ENCODE data around the gene COL15A1.

DNA sequence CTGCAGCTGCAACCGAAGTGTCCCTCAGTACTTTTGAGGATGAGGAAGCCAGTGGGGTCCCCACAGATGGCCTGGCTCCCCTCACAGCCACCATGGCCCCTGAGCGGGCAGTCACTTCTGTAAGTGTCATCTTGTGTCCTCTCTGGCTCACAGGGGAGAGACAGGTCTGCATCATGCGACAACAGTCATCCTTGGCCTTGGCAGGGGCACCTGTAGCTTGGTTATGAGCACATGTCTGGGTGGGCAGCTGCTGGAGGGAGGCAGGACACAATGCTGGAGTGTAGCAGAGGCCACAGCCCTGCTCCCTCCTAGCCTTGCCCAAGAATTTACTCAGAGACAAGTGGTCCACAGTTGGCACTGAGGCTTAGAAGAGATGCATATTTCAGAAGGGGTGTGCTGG, 71.7 kb downstream of the COL15A1 start:
- TF ChIP-seq, protein P1, sequence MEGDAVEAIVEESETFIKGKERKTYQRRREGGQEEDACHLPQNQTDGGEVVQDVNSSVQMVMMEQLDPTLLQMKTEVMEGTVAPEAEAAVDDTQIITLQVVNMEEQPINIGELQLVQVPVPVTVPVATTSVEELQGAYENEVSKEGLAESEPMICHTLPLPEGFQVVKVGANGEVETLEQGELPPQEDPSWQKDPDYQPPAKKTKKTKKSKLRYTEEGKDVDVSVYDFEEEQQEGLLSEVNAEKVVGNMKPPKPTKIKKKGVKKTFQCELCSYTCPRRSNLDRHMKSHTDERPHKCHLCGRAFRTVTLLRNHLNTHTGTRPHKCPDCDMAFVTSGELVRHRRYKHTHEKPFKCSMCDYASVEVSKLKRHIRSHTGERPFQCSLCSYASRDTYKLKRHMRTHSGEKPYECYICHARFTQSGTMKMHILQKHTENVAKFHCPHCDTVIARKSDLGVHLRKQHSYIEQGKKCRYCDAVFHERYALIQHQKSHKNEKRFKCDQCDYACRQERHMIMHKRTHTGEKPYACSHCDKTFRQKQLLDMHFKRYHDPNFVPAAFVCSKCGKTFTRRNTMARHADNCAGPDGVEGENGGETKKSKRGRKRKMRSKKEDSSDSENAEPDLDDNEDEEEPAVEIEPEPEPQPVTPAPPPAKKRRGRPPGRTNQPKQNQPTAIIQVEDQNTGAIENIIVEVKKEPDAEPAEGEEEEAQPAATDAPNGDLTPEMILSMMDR (IDR thresholded peaks at IDR 0.05 in 4 of 5, conservative IDR thresholded peaks at IDR 0.05 in 1 of 5): no peak
- TF ChIP-seq POLR2A (IDR thresholded peaks at IDR 0.05): no peak

Measured in gastrocnemius medialis (tissue), 4 donors.